HG03457 (cell line): ENCODE results near the gene DDB1.

Experiments used
- ATAC-seq: cut with Tn5 transposase; IDR thresholded peaks from one replicate; pipeline ENCODE4 v1.9.1; 2021; ENCODE audit warnings: moderate number of reproducible peaks; ENCODE audit not compliant: unreplicated experiment

The DDB1 gene

DNA sequence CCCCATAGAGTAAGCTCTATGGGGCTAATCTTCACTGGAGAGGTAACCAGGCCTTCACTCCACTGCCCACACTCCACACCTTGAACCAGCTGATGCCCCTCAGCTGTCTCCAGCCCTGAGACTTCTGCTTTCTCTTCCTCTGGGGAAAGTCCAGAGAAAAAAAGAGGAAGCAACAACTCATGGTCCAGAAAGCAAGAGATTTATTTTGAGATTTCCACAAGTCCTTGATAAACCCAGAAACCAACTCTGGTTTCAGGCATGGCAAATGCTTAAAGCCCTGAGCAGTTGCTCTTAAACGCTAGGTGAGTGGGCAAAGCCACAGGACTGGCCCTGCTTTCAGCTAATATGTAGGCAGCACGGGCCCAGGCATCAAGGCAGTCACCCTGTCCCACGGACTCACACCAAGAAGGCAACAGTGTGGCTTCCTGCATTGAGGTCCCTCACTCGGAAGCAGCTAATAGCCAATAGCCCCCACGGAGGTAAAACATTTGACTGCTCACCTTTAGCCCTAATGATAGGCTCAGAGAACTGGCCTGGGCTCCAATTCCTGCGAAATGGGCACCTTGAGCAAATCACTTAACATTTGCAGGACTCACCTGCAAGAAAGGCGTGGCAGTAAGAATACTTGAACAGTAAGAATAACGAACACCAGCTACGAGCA lies 24.5 kb upstream of the DDB1 start:
- peak; percentile 44 for ATAC-seq

DNA sequence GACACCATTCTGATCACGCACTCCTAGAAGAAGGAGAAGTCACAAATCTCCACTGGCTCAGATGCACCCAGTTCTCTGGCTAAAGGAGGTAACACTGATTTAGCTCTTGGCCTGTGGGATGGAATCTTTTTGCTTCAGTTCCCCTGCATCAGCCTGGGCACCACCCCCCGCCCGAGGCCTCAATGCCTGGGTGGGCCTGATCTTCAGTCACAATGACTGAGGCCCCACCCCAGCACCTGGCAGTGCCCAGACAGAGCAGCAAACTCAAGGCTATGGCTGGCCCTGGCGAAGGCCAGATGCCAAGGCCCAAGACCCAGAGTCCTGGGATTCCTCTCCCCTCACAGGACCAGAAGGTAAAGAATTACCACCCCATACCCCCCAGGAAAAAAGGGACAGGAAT lies 23.8 kb upstream of the DDB1 start:
- no peak for ATAC-seq

DNA sequence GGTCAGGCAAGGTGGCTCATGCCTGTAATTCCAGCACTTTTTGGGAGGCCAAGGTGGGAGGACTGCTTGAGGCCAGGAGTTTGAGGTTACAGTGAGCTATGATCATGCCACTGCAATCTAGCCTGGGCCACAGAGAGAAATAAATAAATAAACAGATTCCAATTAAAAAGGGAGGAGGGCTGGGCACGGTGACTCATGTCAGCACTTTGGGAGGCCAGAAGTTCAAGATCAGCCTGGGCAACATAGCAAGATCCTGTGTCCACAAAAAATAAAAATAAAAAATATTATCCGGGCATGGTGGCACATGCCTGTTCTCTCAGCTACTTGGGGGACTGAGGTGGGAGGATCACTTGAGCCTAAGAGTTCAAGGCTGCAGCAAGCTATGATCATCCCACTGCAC lies 21.3 kb upstream of the DDB1 start:
- ATAC-seq, result no peak

DNA sequence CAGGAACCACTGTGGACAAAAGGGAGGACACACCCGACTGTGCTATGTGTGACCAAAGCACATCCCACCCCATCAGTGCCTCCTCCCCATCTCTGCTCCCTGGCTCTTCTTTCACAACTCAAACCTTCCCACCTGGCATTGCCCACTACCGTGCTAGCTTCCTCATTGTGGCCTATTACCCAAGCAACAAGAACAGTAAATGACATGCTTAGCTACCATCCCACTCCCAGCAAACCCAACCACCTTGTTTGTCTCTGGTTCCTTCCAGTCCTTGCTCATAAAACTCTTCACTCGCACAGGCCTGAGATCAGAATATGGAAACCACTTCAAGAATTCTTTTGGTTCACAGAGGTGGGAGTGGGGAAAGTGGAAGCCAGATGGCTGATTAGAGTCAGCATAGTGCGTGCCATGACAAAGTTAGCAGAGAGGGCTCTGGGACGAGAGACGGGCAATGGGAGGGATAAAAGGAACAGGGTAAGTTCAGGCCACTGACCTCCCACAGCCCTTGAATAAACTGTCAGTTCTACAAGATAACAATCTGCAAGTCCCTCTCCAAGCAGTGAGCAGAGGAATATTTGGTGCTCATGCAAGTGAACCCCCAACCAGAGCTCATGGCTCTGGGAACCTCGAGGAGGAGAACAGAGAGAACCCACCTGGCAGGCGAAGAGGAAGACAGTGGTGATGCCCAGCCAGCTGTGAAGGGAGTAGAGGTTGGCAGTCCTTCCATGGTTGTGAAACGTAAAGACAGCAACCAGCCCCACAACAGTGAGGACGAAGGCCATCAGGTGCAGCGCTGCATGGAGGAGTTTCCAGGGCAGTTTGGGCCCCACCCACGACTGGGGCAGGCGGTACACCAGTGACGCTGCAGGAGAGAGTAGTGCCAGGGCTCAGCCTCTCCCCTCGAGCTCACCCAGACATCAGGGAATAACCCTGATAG lies 20.5 kb upstream of the DDB1 start:
- ATAC-seq, result no peak

DNA sequence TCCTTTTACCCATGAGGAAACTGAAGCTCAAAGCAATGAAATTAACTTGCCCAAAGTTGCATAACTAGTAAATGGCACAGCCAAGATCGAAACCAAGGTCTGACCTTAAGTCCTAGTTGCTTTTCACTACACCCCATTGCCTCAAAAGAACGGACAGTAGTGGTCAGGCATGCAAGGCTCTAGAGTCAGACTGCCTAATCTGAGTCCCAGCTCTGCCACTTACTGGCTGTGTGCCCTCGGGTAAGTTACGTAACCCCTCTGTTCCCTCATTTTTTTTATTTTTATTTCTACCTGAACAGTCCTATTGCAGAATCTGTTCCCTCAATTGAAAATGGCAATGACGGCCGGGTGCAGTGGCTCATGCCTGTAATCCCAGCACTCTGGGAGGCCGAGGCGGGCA lies 19.1 kb upstream of the DDB1 start:
- ATAC-seq, result no peak

DNA sequence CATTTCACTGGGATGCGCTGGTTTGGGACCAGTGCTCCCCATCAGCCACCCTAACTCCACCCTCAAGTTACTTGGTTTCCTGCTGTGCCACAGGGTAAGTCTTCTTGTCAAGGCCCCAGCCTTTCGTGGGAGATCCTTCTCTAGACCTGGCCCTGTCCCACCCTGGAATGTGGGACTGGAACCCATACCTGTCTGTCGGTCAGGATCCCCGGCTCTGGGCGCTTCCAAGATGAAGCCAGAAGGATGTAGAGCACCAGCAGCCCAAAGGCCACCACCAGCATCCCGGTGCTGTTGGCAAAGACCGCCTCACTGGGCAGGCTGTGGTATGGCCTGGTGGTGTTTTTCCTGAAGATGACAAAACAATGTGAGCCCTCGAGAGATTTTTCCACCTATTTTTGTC lies 17.9 kb upstream of the DDB1 start:
- ATAC-seq, result no peak

DNA sequence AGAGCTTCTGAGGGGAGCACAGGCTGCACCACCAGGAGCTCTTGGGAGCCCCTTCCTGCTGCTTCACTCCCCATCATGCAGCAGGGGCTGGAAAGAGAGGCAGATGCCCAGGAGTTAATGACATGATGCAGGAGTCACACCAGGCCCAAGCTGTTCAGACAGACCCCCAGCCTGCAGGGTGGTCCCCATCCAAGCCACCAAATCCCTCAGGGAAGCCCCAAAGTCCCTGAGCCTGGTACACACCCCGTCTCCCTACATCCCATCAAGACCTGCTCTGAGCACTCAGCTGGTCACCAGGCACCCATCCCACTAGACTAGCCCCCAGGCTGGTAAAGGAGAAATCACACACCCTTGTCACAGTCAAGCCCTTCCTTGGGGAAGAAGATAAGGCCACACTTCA lies 17.4 kb upstream of the DDB1 start:
- no peak for ATAC-seq

DNA sequence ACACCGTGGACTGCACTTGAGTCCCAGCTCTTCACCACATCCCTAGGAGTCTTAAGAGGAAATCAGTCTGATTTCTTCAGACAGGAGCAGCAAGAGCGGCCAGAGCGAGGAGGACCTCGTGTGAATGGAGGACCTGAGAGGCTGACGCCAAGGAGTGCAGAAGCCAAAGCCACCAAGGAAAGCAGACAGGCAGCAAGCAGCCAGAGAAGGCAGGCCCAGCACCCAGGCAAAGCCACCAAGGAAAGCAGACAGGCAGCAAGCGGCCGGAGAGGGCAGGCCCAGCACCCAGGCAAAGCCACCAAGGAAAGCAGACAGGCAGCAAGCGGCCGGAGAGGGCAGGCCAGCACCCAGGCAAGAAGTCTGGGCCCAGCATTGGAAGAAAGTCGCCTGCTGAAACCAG lies 17.0 kb upstream of the DDB1 start:
- no peak for ATAC-seq

DNA sequence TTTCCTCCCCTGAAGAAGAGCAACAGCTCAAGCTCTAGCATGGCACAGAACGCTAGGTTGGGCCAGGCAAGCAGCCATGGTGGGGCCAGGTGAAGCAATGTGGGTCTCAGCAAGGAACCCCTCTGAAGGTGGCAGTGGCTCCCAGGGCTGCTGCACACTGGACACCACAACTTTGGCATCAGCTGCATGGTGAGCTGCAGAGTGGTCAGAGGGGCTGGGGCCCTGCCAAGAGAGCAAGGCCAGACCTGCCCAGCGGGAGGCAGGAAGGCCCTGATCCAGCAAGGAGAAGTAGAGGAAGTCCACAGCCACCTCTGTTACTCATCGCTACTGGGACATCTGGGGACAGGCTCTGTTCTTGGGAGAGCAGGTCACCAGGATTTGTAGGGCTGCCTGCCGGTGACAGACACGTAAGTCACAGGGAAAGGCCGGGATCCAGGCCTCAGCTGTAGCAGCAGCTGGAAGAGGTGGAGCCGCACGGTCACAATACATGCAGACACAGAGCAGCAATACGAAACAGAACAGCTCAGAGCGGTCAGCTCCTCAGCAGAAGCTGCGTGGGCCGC lies 16.4 kb upstream of the DDB1 start:
- no peak for ATAC-seq

DNA sequence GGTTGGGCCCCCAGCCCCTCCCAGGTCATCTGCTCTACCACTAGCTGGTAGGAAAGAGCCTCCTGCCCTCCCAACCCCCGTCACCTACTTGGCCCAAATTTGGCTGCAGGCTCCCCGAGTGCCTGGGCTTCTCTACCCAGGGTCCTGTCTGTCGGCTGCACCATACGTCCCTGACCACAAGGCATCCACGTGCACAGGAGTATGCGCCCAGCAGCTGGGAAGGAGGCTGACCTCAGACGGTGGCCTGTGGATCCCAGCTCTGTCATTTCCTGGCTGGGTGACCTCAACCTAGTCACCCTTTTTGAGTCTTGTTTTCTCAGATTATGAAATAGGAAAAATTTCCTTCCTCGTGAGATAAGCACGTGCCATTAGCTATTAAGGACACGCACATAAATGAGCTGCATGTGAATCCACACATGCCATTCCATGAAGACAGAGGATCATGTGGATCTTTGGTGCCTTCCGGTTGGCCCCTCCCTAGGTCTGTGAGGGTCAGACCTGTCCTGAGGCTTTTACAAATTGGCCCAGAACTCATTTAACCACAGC lies 15.1 kb upstream of the DDB1 start:
- ATAC-seq, result no peak

DNA sequence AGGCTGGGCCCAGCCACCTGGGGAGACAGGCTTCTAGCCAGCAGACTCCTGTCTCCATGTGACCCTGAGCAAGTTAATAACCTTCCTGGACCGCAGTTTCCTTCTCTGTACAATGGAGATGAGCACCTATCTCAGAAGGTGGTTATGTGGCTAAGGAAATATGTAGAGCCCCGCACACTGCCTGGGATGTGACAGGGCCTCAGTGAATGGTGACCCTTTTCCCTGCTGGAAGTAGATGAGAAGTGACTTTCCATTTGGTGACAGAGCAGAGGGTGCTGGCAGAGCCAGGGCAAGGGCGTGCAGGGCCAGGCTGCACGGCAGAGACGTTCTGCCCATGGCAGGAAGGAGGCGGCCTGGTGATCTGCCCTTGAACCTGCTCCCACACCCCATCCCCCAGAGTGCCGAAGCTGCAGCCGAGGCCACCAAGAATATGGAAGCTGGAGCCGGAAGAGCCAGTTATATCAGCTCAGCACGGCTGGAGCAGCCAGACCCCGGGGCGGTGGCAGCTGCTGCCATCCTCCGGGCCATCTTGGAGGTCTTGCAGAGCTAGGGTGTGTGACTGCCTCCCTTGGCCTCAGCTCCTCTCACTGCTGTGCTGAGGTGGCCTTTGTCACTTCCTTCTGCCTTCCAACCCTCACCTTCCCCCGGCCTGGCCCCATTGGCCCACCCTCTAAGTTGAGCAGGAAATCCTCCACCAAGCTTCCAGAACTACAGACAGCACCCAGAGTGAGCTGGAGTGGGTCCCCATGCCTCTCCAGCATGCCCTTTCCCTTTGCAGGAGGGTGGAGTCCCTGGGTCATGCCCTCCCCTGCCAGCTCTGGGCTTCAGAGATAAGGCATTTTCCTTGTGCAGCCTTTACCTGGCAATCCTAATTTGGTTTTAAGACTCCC lies 13.3 kb upstream of the DDB1 start:
- ATAC-seq, result no peak

DNA sequence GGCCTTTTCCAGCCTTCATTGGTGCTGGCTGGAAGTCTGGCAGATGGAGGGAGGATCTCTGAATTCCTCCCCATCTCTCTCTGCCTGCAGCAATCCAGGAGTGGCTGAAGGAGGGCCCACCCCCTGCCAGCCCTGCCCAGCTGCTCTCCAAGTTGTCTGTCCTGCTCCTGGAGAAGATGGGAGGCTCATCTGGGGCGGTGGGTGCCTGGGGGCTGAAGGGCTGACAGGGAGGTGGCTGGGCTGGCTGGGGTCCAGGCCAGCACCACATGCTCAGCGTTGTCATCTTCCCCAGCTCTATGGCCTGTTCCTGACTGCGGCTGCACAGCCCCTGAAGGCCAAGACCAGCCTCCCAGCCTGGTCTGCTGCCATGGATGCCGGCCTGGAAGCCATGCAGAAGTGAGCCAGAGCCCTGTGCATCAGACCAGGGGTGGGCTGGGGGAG lies 12.3 kb upstream of the DDB1 start:
- no peak for ATAC-seq

DNA sequence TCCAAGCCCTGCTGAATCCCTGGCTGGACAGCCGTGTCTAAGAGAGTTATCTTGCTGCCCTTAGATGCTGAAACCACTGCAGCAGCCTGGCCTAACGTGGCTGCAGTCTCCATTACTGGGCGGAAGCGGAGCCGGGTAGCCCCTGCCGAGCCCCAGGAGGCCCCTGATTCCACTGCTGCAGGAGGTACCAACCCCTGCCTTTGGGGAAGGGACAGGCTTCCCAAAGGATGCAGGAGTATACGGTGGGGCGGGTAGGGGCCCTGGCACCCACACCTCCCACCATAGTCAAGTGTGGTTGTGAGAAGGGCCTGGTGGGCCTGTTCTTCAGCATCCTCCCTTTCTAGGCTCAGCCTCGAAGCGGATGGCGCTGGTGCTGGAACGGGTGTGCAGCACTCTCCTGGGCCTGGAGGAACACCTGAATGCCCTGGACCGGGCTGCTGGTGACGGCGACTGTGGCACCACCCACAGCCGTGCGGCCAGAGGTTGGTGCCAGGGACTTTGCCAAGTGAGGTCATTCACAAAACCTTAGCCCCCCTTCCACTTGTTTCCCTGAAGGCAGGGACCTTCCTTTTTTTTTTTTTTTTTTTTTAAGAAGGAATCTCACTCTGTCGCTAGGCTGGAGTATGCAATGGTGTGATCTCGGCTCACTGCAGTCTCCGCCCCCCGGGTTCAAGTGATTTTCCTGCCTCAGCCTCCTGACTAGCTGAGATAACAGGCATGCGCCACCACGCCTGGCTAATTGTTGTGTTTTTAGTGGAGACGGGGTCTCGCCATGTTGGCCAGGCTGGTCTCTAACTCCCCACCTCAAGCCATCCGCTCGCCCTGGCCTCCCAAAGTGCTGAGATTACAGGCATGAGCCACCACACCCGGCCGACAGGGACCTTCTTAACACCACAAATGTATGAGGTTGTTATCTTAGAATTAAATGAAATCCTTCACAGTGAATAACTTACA lies 11.2 kb upstream of the DDB1 start:
- no peak for ATAC-seq

DNA sequence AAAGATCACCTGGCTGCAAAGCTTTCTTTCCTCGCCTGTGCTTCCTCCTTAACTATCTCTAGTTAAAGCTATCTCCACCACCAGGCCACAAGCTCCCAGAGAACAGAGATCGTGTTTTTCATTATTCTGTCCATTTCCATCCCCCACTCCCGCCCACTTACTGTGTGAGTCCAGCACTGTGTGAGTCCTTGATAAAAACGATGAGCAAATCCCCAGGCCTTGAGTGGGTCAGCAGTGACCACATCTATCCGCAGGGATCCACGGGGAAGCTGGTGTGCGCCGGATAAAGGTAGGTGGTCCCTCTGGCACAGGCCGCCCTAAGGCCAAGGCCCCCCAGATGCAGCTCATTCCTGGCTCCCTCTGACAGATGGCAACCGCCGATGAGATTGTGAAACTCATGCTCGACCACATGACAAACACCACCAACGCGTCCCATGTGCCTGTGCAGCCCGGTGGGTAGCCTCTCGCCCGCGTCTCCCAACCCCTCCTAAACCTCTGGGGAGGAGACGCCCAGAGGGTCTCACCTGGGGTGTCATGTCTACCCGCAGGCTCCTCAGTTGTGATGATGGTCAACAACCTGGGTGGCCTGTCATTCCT lies 9.4 kb upstream of the DDB1 start:
- ATAC-seq, result no peak

DNA sequence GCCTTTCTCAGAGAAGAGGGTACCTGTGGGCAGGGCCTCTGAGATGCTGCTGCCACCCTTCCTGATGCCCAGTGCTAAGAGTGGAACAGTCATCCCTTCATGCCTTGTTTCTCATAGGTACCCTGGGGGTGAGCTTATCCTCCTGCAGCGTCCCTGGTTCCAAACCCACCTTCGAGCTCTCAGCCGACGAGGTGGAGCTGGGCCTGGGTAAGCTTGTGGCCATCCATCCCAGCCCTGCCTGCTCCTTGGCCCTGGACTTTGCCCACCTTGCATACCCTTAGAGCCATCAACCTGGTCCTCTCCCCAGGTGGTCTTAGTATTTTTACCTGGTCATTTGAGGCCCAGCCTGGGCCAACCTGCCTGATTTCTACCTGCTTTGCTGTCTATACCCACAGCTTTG lies 8.8 kb upstream of the DDB1 start:
- ATAC-seq, result no peak

DNA sequence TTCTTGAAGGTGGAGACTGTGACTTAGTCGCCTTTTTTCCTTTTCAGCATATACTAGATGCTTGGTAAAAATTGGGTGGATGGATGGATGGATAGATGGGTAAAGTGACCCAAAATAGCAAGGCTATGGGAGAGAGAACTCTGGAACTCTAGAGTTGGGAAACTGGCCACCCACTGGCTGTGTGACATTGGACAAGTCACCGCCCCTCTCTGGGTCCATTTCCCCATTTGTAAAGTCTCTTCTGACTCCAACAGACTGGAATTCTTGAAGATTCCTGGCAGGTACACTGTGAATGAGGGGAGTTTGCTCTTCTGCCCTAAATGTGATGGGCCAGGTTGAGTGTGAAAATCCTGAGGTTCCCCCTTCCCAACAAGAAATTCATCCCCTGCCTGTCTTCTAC lies 8.1 kb upstream of the DDB1 start:
- no peak for ATAC-seq

DNA sequence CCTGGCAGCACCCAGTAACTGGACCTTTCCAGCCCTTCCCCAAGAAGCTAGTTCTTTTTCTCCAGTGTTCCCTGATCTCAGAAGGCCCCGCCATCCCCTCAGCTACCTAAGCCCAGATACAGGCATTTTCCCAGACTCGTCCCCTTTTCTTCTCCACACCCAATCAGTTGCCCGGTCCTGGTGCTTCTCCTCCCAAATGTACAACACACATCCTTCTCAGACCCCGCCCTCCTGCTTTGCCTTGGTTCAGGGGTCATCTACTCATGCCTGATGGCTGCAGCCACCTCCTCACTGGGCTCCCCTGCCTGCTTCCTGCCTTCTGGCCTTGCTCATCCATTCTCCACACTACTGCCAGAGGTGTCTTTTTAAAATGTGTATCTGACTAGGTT lies 6.6 kb upstream of the DDB1 start:
- no peak for ATAC-seq

DNA sequence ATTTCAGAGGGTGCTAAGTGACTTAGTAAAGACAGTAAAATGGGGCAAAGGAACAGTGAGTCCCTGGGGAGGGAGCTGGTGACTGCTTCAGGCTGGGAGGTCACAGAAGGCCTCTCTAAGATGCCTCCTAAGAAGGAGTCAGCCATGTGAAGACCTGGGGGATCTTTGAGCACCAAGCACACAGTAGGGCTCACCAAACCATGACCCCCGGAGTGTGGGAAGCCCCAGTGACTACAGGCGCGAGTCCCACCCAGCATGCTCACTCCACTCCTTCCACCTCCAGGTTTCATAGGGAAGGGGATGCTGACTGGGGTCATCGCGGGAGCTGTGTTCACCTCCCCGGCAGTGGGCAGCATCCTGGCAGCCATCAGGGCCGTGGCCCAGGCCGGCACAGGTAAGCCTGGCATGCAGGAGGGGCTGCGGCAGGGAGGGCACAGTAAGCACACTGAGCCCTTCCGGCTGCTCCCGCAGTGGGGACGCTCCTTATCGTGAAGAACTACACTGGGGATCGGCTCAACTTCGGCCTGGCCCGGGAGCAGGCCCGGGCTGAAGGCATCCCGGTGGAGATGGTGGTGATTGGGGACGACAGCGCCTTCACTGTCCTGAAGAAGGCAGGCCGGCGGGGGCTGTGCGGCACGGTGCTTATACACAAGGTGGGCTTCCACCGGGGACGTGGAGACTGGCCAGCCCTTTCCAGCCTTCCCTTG lies 6.0 kb upstream of the DDB1 start:
- no peak for ATAC-seq
